Thyroid gland (tissue), 4 donors: ENCODE data around the gene CMTM1.

ENCODE experiments used
- CTCF ChIP-seq, 6 experiments: fragments of 200-600 bp in 3 of 6; fragments of 450-650 bp in 3 of 6; sonication (generic) in 3 of 6; IDR thresholded peaks; one replicate each; pipeline ENCODE4 v1.5.1; 2016 to 2019; ENCODE audit warnings: antibody characterized with exemption in 6 of 6, mild to moderate bottlenecking in 2 of 6, inconsistent platforms in 1 of 6, moderate library complexity in 1 of 6
- POLR2A ChIP-seq, 2 donors: fragments of 450-650 bp; IDR thresholded peaks; one replicate each; pipeline ENCODE4 v1.6.1; 2017; ENCODE audit warnings: antibody characterized with exemption in 2 of 2, mild to moderate bottlenecking in 2 of 2, moderate library complexity in 1 of 2

- TF ChIP-seq CTCF (IDR thresholded peaks at IDR 0.05) (no peak), POLR2A (IDR thresholded peaks at IDR 0.05) (no peak)
Observed at GRCh38 chr16:66572356-66572755, 6.1 kb downstream of the CMTM1 start.
